Measurements from ENCODE around the gene BRD9.

DNA sequence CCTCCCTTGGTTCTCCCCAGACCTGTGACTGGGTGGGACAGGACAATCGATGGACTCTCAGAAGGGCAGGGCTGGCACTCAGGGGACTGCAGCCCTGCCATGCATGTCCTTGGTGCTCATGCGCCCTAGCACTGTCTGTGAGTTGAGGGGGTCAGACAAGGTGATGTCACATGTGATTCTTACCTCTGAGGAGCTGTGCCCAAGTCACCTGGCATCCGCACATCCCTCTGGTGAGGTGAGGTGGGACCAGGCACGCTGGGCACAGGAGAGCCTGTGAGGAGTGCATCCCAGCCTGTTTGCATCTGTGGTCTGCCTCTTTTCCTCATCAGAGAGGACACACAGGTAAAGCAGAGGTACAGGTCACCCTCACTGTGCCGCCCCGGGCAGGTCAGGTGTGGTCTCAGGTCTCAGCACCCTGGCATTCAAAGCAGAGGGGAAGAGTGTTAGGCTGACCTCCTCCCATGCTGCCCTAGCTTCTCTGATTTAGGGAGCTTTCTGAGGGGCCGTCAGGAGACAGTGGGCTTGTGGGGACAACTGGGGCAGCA, 14.8 kb upstream of the BRD9 start:
- TF ChIP-seq, protein P1, sequence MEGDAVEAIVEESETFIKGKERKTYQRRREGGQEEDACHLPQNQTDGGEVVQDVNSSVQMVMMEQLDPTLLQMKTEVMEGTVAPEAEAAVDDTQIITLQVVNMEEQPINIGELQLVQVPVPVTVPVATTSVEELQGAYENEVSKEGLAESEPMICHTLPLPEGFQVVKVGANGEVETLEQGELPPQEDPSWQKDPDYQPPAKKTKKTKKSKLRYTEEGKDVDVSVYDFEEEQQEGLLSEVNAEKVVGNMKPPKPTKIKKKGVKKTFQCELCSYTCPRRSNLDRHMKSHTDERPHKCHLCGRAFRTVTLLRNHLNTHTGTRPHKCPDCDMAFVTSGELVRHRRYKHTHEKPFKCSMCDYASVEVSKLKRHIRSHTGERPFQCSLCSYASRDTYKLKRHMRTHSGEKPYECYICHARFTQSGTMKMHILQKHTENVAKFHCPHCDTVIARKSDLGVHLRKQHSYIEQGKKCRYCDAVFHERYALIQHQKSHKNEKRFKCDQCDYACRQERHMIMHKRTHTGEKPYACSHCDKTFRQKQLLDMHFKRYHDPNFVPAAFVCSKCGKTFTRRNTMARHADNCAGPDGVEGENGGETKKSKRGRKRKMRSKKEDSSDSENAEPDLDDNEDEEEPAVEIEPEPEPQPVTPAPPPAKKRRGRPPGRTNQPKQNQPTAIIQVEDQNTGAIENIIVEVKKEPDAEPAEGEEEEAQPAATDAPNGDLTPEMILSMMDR (IDR thresholded peaks at IDR 0.05 in 4 of 5, conservative IDR thresholded peaks at IDR 0.05 in 1 of 5), result no peak
- TF ChIP-seq POLR2A (IDR thresholded peaks at IDR 0.05), result no peak
